Hypothalamus (tissue), 51 donors: Measurements from ENCODE around the gene KRTAP2-4.
"Not testable (repeated sequence)": the region's sequence is repeated elsewhere in the genome, so short reads cannot be mapped to it uniquely, and the experiment has no call there.

Source experiments
- DNase-seq, 51 donors: peaks; one replicate each; lab custom pipeline; 2025; lab: John Stamatoyannopoulos, UW

The KRTAP2-4 gene

GRCh38 chr17:41040783-41041571 is 24.7 kb downstream of the KRTAP2-4 start, which contains the start of gene KRTAP1-1:
Gene KRTAP1-1 (minus strand): TSS chr17:41041450. CDS start chr17:41041397, 53 bp downstream.
- DNase-seq, result peak in 2 of 51 donors; percentile 1 to 9

- DNase-seq, result no peak
These were observed 27.8 kb downstream of the KRTAP2-4 start for GRCh38 chr17:41037853-41038350.

DNA sequence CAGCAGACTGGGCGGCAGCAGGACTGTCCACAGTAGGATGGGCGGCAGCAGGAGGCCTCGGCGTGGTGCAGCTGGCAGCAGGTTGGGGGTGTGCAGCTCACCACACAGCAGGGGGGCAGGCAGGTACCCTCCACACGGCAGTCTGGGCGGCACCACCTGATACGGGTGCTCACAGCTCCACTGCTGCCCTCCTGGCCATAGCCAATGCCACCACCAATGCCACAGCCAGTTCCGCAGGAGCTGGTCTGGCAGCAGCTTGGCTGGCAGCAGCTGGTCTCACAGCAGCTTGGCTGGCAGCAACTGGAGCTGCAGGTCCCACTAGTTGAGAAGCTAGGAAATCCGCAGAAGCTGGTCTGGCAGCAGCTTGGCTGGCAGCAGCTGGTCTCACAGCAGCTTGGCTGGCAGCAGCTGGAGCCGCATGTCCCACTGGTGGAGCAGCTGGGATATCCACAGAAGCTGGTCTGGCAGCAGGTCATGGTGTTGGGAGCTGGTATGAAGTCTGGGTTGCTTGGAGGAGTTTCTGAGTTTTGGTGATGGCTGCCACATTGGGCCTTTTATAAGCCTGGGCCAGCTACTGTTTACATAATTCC is 31.2 kb downstream of the KRTAP2-4 start, which contains the start of gene KRTAP1-3:
Gene KRTAP1-3, minus strand, starts transcription at position 529 of the 590 bp plus-strand sequence. Its CDS starts 53 bp downstream, at position 476.
- DNase-seq, result not testable (repeated sequence)

GRCh38 chr17:41029633-41030245 is 35.9 kb downstream of the KRTAP2-4 start, which contains the start of gene KRTAP1-4:
Gene KRTAP1-4 (minus strand): TSS chr17:41030195. CDS start chr17:41030078, 117 bp downstream.
- DNase-seq, result no peak

- no peak for DNase-seq
These were observed 38.8 kb downstream of the KRTAP2-4 start, which contains the start of gene KRTAP1-5 for GRCh38 chr17:41026715-41027471. Gene KRTAP1-5 (minus strand): TSS chr17:41027208. CDS start chr17:41027155, 53 bp downstream.

GRCh38 chr17:41024697-41025096 is 41.0 kb downstream of the KRTAP2-4 start:
- no peak for DNase-seq

GRCh38 chr17:41020336-41020735 is 45.3 kb downstream of the KRTAP2-4 start:
- no peak for DNase-seq

GRCh38 chr17:41019415-41019814 is 46.3 kb downstream of the KRTAP2-4 start:
- DNase-seq, result no peak

- DNase-seq, result no peak
These were observed 47.1 kb downstream of the KRTAP2-4 start for GRCh38 chr17:41018541-41018940.

GRCh38 chr17:41016578-41017215 is 49.0 kb downstream of the KRTAP2-4 start:
- no peak for DNase-seq

DNA sequence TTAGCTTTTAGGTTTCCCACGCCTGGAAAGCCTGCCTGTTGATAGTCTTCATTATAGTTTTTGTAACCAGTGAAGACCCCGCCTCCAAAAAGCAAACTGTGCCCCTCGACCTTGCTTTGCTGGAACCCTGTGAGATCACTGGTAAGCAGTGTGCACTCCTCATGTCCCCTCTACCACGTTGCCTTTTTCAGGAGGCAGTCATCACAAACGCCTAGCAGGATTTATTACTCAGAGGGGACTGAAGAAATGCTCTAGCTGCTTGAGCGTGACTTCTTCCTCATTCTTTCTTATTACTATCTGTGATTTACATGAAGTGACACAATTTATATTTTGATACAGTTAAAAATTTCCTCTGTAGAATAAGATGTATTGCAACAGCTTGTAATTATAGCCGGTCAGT is 50.2 kb downstream of the KRTAP2-4 start:
- DNase-seq, result no peak
